Measurements from ENCODE around the gene SLC6A7.

Gene SLC6A7

DNA sequence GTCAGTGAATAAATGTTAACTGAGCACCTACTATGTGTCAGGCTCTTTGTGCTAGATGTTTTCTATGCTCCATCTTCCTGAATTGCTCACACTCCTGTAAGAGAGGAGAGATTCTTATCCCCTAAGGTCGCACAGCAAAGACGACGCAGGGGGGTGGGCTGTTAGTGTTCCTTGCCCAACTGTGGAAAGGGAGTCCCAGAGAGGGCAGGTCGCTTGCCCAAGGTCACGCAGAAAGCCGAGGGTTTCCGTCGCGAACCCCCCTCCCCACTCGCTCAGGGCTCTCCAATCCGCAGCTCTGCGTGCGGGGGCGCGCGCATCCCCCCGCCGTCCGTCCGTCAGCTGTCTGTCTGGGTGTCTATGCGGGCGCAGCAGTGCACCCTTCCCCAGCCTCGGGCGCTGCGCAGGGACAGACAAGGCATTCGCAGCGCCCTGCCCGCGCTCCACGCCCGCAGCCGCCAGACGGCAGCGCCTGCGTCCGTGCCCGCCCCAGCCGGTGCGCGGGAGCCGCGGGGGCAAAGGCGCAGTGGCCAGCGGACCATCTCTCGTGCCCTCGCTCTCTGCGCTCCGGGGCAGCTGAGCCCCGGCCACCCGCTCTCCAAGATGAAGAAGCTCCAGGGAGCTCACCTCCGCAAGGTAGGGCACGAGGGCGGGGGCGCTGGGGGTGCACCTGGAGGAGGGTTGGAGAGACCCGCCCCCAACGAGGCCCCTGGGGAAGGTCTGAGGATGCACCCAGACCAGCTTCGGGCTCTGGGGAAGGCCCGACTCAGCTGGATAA, at the start of gene SLC6A7:
Gene SLC6A7 (plus strand): TSS at position 335 of the 775 bp plus-strand sequence. CDS start 266 bp downstream, at position 601.
- no peak within 1 kb of the TSS for H3K27ac ChIP-seq
- TF ChIP-seq, protein P1, sequence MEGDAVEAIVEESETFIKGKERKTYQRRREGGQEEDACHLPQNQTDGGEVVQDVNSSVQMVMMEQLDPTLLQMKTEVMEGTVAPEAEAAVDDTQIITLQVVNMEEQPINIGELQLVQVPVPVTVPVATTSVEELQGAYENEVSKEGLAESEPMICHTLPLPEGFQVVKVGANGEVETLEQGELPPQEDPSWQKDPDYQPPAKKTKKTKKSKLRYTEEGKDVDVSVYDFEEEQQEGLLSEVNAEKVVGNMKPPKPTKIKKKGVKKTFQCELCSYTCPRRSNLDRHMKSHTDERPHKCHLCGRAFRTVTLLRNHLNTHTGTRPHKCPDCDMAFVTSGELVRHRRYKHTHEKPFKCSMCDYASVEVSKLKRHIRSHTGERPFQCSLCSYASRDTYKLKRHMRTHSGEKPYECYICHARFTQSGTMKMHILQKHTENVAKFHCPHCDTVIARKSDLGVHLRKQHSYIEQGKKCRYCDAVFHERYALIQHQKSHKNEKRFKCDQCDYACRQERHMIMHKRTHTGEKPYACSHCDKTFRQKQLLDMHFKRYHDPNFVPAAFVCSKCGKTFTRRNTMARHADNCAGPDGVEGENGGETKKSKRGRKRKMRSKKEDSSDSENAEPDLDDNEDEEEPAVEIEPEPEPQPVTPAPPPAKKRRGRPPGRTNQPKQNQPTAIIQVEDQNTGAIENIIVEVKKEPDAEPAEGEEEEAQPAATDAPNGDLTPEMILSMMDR (conservative IDR thresholded peaks at IDR 0.05), result no peak; the same call in 1 of the 2 replicates

DNA sequence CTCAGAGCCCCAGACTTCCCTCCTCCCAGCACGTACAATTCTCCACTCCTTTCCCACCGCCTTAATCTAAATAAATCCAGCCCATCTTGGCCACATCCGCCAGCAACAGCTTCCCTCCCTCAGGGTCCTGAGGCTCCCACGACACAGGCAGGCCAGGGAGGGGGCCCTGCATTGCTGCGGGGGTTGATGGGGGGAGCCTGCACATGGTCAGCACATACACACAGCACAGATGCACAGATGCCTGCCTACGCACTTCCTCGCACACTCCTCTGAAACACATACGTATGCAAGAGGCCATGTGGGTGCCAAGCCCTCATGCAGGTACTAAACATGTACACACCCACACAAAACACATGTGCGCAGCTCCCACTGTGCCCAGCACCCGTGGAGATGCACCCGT, 49.0 kb upstream of the SLC6A7 start:
- TF ChIP-seq, protein P1 (conservative IDR thresholded peaks at IDR 0.05), result no peak
- H3K27ac ChIP-seq, result no peak overlapping the region

DNA sequence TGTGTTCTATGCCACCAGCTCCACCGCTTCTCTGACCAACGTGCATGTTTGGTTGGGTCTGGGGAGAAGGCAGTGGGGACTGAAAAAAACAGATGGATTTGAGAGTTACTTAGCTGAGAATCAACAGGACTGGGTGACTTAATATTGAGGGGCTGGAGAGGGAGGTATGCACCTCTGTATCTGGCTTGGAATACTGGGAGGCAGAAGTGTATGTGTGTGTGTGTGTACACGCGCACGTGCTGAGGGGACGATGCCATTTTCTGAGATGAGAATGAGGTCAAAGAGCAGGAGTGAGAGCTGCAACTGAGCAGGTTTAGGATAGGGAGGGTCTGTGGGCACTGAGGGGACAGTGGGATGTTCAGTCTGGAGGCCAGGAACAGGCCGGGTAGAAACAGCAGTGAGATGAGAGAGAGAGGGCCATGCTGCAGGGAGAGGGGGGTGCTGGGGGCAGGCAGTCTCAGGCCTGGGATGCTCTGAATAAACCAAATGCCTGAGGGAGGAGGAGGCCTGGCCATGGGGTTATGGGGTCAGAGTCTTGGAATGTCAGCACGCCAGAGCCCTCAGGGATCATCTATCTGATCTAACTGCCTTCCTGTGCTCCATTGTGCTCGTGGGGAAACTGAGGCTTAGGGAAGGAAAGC, 48.2 kb upstream of the SLC6A7 start:
- H3K27ac ChIP-seq, result no peak overlapping the region
- TF ChIP-seq, protein P1 (conservative IDR thresholded peaks at IDR 0.05), result no peak

DNA sequence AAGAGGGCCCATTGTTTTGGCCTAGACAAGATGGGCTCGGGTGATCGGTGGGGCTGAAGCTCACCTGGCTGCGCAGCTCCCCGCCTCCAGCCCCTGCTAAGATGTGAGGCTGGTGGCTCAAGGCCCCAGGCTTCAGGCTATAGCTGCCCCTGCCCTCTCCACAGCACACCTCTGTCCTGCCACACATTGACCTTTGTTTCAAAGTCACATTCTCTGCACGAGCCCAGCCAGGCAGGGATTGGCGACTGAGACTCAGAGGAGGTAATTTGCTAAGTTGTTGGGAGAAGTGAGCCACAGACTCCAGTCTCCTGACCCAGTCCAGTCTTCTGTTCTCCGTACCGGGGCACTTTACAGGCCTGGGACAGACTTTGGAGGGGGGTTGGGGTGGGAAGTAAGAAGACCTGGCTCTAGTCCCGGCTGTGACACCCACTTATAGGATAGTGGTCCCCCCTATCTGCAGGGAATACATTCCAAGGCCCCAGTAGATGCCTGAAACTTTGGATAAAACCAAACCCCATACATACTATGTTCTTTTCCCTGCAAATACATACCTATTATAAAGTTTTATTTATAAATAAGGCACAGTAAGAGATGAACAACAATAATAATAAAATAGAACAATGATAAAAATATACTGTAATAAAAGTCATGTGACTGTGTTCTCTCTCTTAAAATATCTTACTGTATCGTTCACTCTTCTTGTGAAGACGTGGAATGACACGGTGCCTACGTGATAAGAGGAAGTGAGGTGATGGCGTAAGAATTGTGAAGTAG, 47.5 kb upstream of the SLC6A7 start:
- TF ChIP-seq, protein P1 (conservative IDR thresholded peaks at IDR 0.05), result no peak
- H3K27ac ChIP-seq, result no peak overlapping the region

DNA sequence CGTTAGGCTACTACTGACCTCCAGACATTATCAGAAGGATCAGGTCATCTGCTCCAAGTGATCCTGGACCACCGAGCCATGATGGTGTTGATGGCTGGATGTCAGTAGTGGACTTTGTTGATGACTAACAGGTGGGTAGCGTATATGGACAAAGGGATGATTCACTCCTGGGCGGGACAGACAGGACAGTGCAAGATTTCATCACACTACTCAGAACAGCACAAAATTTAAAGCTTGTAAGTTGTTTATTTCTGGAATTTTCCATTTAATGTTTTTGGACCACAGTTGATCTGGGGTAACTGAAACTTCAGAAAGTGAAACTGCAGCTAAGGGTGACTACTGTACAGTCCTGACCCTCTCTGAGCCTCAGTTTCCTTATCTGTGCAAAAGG, 46.9 kb upstream of the SLC6A7 start:
- TF ChIP-seq, protein P1 (conservative IDR thresholded peaks at IDR 0.05), result no peak
- no peak overlapping the region for H3K27ac ChIP-seq

DNA sequence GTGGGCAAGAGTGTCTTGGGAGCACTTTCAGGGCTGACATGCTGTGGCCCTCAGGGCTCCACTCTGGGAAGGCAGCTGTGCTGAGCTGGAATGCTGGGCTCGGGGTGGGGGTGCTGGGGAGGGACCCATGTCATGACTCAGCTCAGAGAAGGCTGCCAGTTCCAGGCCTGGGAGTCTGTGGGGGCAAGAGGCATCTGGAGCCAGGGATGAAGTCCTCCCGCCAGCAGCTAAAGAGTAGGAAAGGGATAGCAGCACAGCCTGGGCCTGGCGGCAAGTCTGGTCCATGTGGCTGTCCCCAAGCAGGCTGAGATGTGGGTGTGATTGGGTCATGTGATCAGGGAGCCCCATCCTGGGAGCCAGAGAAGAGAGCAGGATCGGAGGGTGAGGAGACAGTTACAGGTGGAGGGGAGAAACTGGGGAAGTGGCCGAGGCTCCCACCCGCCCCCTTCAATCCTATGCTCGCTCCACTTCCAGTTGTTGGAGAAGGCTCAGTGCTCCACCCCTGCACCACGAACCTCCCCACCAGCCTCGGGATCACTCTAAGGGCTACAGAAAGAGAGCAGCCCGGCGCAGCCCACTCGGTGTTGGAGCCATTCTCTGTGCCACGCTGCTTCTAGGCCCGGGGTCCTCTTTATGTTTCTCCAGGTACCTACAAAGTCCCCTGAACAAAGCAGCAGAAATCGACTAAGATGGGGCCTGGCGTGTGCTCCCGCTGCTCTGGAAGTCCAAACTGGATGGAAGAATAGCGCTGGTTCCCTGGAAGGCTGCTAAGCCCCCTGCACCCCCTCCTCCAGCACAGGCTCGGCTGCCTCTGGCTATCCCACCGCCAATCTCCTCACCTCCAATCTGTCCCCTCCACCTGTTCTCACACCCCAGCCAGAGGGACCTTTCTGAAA, 46.3 kb upstream of the SLC6A7 start:
- no peak overlapping the region for H3K27ac ChIP-seq
- TF ChIP-seq, protein P1 (conservative IDR thresholded peaks at IDR 0.05), result no peak
